Thyroid gland (tissue), 4 donors: Measurements from ENCODE around the gene MAPK8. TPM values are rescaled to one million over a fixed set of nuclear protein-coding genes. Genes with fewer than 3 reads are reported as not detected.

Source experiments
- DNase-seq, 2 donors: peaks; one replicate each; pipeline ENCODE4 v3.0.0-alpha.2; 2019
- H3K27ac ChIP-seq, 3 donors: fragments of 200-600 bp; sonication (generic); 1 replicate in 2 of 3; 2 replicates in 1 of 3; pipeline ENCODE4 v1.5.1; 2016 to 2019; ENCODE audit warnings: mild to moderate bottlenecking in 1 of 3, moderate library complexity in 1 of 3
- H3K27me3 ChIP-seq: fragments of 200-600 bp; sonication (generic); one replicate; pipeline ENCODE4 v1.5.1; 2019
- H3K36me3 ChIP-seq, 2 donors: fragments of 200-600 bp; sonication (generic); one replicate each; pipeline ENCODE4 v1.5.1; 2016 to 2019
- H3K4me1 ChIP-seq, 2 donors: fragments of 200-600 bp; sonication (generic); one replicate each; pipeline ENCODE4 v1.5.1; 2017 to 2019
- H3K4me3 ChIP-seq, 3 donors: fragments of 200-600 bp; sonication (generic); replicated peaks in 1 of 3; 1 replicate in 2 of 3; 2 replicates in 1 of 3; pipeline ENCODE4 v1.5.1; 2016; ENCODE audit warnings: mild to moderate bottlenecking in 1 of 3
- H3K9me3 ChIP-seq: fragments of 200-600 bp; sonication (generic); one replicate; pipeline ENCODE4 v1.5.1; 2017
- POLR2A ChIP-seq, 2 donors: fragments of 450-650 bp; IDR thresholded peaks; one replicate each; pipeline ENCODE4 v1.6.1; 2017; ENCODE audit warnings: antibody characterized with exemption in 2 of 2, mild to moderate bottlenecking in 2 of 2, moderate library complexity in 1 of 2
- WGBS, 2 donors: methylation state at CpG; one replicate each; pipeline ENCODE4 v1.1.5; 2017; 5-methylcytosine and 5-hydroxymethylcytosine counted together
- intact Hi-C: fragments of 100-400 bp; cut with DNase I; formaldehyde crosslinking; loops from one replicate; pipeline ENCODE4 v1.15.1; 2023
- total RNA-seq, 4 donors: library from RNA; depleted of rRNA; stranded (reverse); fragments of >200 nt; gene quantifications; one replicate each; pipeline ENCODE4 v1.2.3, GENCODE V29; 2016
- TF ChIP-seq, protein P1 (sequence below), 6 experiments: fragments of 200-600 bp in 3 of 6; fragments of 450-650 bp in 3 of 6; sonication (generic) in 3 of 6; IDR thresholded peaks; one replicate each; pipeline ENCODE4 v1.5.1; 2016 to 2019; ENCODE audit warnings: antibody characterized with exemption in 6 of 6, mild to moderate bottlenecking in 2 of 6, inconsistent platforms in 1 of 6, moderate library complexity in 1 of 6

The MAPK8 gene
- total RNA-seq, 4 donors from 2014 or later: 76.2 to 165 (median 99.0) TPM

DNA sequence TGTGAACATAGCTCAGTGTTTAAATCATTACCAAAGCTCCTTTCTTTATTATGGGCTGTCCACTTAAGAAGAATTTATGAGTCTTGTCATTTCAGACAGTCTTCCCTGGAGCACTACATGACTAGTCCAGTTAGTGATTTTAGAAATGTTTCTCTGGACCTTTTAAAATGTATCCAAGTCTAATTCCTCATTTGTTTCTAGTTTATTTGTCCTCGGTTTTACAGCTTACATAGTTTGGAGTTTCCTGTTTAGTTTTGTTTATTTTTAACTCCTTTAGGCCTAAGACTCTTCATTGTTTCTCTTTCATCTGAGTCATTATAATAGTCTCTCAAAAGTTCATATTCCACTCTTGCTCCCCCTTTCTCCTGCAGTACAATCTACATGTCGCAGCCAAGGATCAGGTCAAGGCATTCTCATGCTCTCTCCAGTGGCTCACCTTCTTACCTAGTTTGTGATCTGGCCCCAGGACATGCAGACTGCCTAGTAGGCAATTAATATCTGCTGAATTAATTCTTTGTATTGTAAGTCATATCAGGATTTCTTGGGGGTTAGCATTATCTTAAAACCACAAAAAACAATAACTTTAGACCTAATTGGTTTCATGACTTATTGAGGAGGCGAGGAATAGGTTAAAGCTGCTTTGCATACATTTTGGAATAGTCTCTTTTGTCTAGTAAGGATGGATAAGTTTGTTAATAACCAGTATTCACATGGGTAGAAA, 93.8 kb downstream of the MAPK8 start:
- 56 to 61% methylated on average over 3 of the region's 3 CpGs for WGBS, 2 donors
- intact Hi-C loops: no loop called here

DNA sequence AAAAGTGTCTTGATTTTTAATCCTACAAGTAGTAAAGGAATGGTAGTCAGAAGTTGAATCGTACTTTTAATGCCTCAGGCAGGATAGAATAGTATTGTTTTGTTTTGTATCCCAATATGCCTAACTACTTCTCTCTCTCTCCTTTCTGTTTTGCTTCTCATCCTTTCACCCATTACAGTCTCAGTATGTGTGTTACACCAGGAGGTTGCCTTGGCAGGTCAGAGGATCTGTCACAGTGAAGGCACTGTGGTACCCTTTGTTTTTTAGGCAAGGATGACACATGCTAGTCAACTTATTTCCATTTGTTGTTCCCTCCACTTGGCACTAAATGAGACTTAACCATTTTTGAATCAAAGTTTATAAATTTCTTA, 94.4 kb downstream of the MAPK8 start:
- Histone ChIP-seq H3K36me3 (no peaks in the 10 kb centered on the region), H3K27me3 (no peaks in the 10 kb centered on the region), H3K4me3 (no peak overlapping the region), H3K27ac (peak overlapping the region; percentile 64 to 83 (median 78)), H3K9me3 (no peaks in the 10 kb centered on the region), H3K4me1 (peaks cover 28 to 29% of the 10 kb centered on the region in 2 donors)
- DNase-seq: no peak
- intact Hi-C loops: no loop called here
- TF ChIP-seq, protein P1, sequence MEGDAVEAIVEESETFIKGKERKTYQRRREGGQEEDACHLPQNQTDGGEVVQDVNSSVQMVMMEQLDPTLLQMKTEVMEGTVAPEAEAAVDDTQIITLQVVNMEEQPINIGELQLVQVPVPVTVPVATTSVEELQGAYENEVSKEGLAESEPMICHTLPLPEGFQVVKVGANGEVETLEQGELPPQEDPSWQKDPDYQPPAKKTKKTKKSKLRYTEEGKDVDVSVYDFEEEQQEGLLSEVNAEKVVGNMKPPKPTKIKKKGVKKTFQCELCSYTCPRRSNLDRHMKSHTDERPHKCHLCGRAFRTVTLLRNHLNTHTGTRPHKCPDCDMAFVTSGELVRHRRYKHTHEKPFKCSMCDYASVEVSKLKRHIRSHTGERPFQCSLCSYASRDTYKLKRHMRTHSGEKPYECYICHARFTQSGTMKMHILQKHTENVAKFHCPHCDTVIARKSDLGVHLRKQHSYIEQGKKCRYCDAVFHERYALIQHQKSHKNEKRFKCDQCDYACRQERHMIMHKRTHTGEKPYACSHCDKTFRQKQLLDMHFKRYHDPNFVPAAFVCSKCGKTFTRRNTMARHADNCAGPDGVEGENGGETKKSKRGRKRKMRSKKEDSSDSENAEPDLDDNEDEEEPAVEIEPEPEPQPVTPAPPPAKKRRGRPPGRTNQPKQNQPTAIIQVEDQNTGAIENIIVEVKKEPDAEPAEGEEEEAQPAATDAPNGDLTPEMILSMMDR (IDR thresholded peaks at IDR 0.05): no peak
- TF ChIP-seq POLR2A (IDR thresholded peaks at IDR 0.05): no peak
- 88 to 92% methylated on average over 1 of the region's 1 CpG for WGBS, 2 donors

More for the DNA sequence above, 93.8 kb downstream of the MAPK8 start:
- Histone ChIP-seq H3K4me1 (peaks cover 23 to 24% of the 10 kb centered on the region in 2 donors), H3K27ac (peak overlapping the region; percentile 64 to 83 (median 78)), H3K36me3 (no peaks in the 10 kb centered on the region), H3K27me3 (no peaks in the 10 kb centered on the region), H3K4me3 (no peak overlapping the region), H3K9me3 (no peaks in the 10 kb centered on the region)
- no peak for DNase-seq
- TF ChIP-seq POLR2A (IDR thresholded peaks at IDR 0.05): no peak
- TF ChIP-seq, protein P1 (IDR thresholded peaks at IDR 0.05): no peak

DNA sequence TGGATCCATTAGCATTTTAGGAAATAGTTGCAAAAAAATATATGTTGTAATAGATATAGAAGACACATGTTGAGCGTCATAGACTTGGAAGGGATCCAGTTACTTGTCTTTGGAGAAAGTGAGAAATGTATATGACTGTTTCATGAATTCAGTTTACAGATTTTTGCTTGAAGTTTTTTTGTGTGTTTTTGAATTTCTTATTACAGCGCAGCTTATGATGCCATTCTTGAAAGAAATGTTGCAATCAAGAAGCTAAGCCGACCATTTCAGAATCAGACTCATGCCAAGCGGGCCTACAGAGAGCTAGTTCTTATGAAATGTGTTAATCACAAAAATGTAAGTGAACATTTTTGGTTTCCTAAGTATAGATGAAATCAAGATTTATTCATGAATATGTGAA, 98.2 kb downstream of the MAPK8 start:
- no peaks in the 10 kb centered on the region for H3K9me3 ChIP-seq
- H3K4me1 ChIP-seq: peaks cover 29 to 30% of the 10 kb centered on the region in 2 donors
- H3K27me3 ChIP-seq: no peaks in the 10 kb centered on the region
- intact Hi-C loops: no loop called here
- DNase-seq: no peak
- no peak overlapping the region for H3K4me3 ChIP-seq
- no peak for TF ChIP-seq POLR2A (IDR thresholded peaks at IDR 0.05)
- TF ChIP-seq, protein P1 (IDR thresholded peaks at IDR 0.05): no peak
- no peaks in the 10 kb centered on the region for H3K36me3 ChIP-seq
- no peak overlapping the region for H3K27ac ChIP-seq
- WGBS, 2 donors: 89 to 93% methylated on average over 4 of the region's 4 CpGs

GRCh38 chr10:48406204-48406603, 99.7 kb downstream of the MAPK8 start:
- peak; percentile 76 to 79 for DNase-seq
- 34 to 50% methylated on average over 3 of the region's 3 CpGs for WGBS, 2 donors
- H3K36me3 ChIP-seq: peaks cover 4 to 8% of the 10 kb centered on the region in 2 donors
- H3K27ac ChIP-seq: peak overlapping the region; percentile 74 to 86 (median 81)
- TF ChIP-seq, protein P1 (IDR thresholded peaks at IDR 0.05): peak in 4 of 6 experiments; percentile 44 to 82 (median 47)
- TF ChIP-seq POLR2A (IDR thresholded peaks at IDR 0.05): peak in 1 of 2 donors; percentile 57
- no peaks in the 10 kb centered on the region for H3K9me3 ChIP-seq
- H3K4me3 ChIP-seq: no peak overlapping the region
- peaks cover 16 to 19% of the 10 kb centered on the region in 2 donors for H3K4me1 ChIP-seq
- intact Hi-C loops: no loop called here
- no peaks in the 10 kb centered on the region for H3K27me3 ChIP-seq

- no peak for DNase-seq
- no peak overlapping the region for H3K4me3 ChIP-seq
- H3K36me3 ChIP-seq: peaks cover 4 to 8% of the 10 kb centered on the region in 2 donors
- WGBS, 2 donors: 40 to 47% methylated on average over 4 of the region's 4 CpGs
- TF ChIP-seq, protein P1 (IDR thresholded peaks at IDR 0.05): no peak
- intact Hi-C loops: no loop called here
- peak overlapping the region; percentile 43 to 76 (median 66) for H3K27ac ChIP-seq
- H3K9me3 ChIP-seq: no peaks in the 10 kb centered on the region
- no peaks in the 10 kb centered on the region for H3K27me3 ChIP-seq
- H3K4me1 ChIP-seq: peaks cover 16 to 19% of the 10 kb centered on the region in 2 donors
Measured at GRCh38 chr10:48406658-48407057, 100.2 kb downstream of the MAPK8 start.
